Tibial nerve (tissue), 4 donors: ENCODE data around the gene OR10H4.

Experiments used
- CTCF ChIP-seq, 5 experiments: fragments of 200-600 bp in 3 of 5; fragments of 450-650 bp in 2 of 5; sonication (generic) in 3 of 5; IDR thresholded peaks; one replicate each; pipeline ENCODE4 v1.5.1; 2016 to 2019; ENCODE audit warnings: antibody characterized with exemption in 5 of 5, mild to moderate bottlenecking in 3 of 5, moderate library complexity in 2 of 5
- EP300 ChIP-seq, 2 donors: sonication (generic); formaldehyde crosslinking; IDR thresholded peaks; one replicate each; pipeline ENCODE4 v1.6.1; 2017; ENCODE audit warnings: antibody characterized with exemption in 2 of 2, mild to moderate bottlenecking in 1 of 2
- POLR2A ChIP-seq, 2 donors: fragments of 450-650 bp; IDR thresholded peaks; one replicate each; pipeline ENCODE4 v1.6.1; 2017; ENCODE audit warnings: antibody characterized with exemption in 2 of 2, mild to moderate bottlenecking in 2 of 2, moderate library complexity in 2 of 2

- TF ChIP-seq CTCF (IDR thresholded peaks at IDR 0.05), result no peak
- no peak for TF ChIP-seq POLR2A (IDR thresholded peaks at IDR 0.05)
- no peak for TF ChIP-seq EP300 (IDR thresholded peaks at IDR 0.05)
Measured at GRCh38 chr19:15962319-15962718, 13.5 kb downstream of the OR10H4 start.
